HepG2 (cell line): ENCODE measurements around the gene REC114. TPM values are rescaled to one million over a fixed set of nuclear protein-coding genes. Genes with fewer than 3 reads are reported as not detected.

Experiments used
- ATAC-seq: fragments of 200-7000 bp; cut with Tn5 transposase; 3 replicates; pipeline ENCODE4 v1.9.1; 2020; ENCODE audit warnings: mild to moderate bottlenecking, moderate library complexity
- BruUV-seq: library from RNA; stranded (reverse); fragments of 400-500 nt; replicated peaks from 2 replicates; lab custom pipeline; 2021; lab: Mats Ljungman, UMichigan
- CTCF ChIA-PET: fragments of 300-600 bp; formaldehyde crosslinking; extraction: SDS; loops from one replicate; lab custom pipeline; 2021; ENCODE audit warnings: low total read pairs, inconsistent platforms, low intra/inter-chr PET ratio; lab: Yijun Ruan, JAX
- POLR2A ChIA-PET: fragments of 350-600 bp; sonication (Branson Sonifier 250); formaldehyde crosslinking; loops from one replicate; lab custom pipeline; 2020; ENCODE audit warnings: antibody characterized with exemption, inconsistent platforms; lab: Yijun Ruan, JAX
- DNase-seq: peaks from one replicate; pipeline ENCODE4 v3.0.0-alpha.2; 2015; ENCODE audit warnings: low spot score
- FAIRE-seq: peaks from 3 replicates; lab custom pipeline; 2011; peaks lifted over from hg19 to GRCh38; lab: Jason Lieb, UNC
- H2AFZ ChIP-seq: one replicate; pipeline ENCODE4 v1.6.1; 2011; ENCODE audit warnings: low read length, inconsistent platforms
- H3K27ac ChIP-seq: fragments of 300-600 bp; 3 replicates; pipeline ENCODE4 v1.8.0; 2011; ENCODE audit warnings: mixed run types, mild to moderate bottlenecking, mixed read lengths, low read length, inconsistent platforms; ENCODE audit not compliant: insufficient read depth; ENCODE audit errors: extremely low read length
- H3K27me3 ChIP-seq, 2 experiments: fragments of 200-600 bp in 1 of 2; 2 replicates in 1 of 2; 3 replicates in 1 of 2; pipeline versions ENCODE4 v1.6.0 to v1.8.0; 2011; ENCODE audit warnings: low read length in 2 of 2, mild to moderate bottlenecking in 2 of 2, moderate library complexity in 2 of 2, inconsistent platforms in 1 of 2; ENCODE audit not compliant: insufficient read depth in 2 of 2, control insufficient read depth in 1 of 2
- H3K36me3 ChIP-seq, 2 experiments: fragments of 200-600 bp in 1 of 2; replicated peaks in 1 of 2; 2 replicates in 1 of 2; 3 replicates in 1 of 2; pipeline versions ENCODE4 v1.5.1 to v1.8.0; 2011; ENCODE audit warnings: low read length in 2 of 2, inconsistent platforms in 1 of 2; ENCODE audit not compliant: insufficient read depth in 2 of 2, control insufficient read depth in 1 of 2
- H3K4me1 ChIP-seq: 2 replicates; pipeline ENCODE4 v1.5.1; 2012; ENCODE audit warnings: low read length, inconsistent platforms; ENCODE audit not compliant: insufficient read depth
- H3K4me2 ChIP-seq: 2 replicates; pipeline ENCODE4 v1.6.0; 2011; ENCODE audit warnings: low read depth, low read length, inconsistent platforms
- H3K4me3 ChIP-seq, 3 experiments: fragments of 200-600 bp in 1 of 3; sonication (generic), shearing (Covaris generic) in 1 of 3; replicated peaks in 1 of 3; 2 replicates each; pipeline ENCODE4 v1.5.1; 2011 to 2016; ENCODE audit warnings: low read length in 3 of 3, inconsistent platforms in 2 of 3, low read depth in 2 of 3, mild to moderate bottlenecking in 2 of 3, control low read depth in 1 of 3, mixed read lengths in 1 of 3; ENCODE audit not compliant: insufficient read depth in 1 of 3
- H3K79me2 ChIP-seq: one replicate; pipeline ENCODE4 v1.6.1; 2011; ENCODE audit warnings: low read length, inconsistent platforms; ENCODE audit not compliant: insufficient read depth
- H3K9ac ChIP-seq: 2 replicates; pipeline ENCODE4 v1.6.0; 2011; ENCODE audit warnings: mild to moderate bottlenecking, low read depth, low read length, inconsistent platforms; ENCODE audit not compliant: insufficient read depth
- H3K9me3 ChIP-seq: 2 replicates; pipeline ENCODE4 v1.5.1; 2012; ENCODE audit warnings: mild to moderate bottlenecking, low read length
- H4K20me1 ChIP-seq: 2 replicates; pipeline ENCODE4 v1.6.0; 2011; ENCODE audit warnings: inconsistent platforms, mild to moderate bottlenecking, low read length, moderate library complexity; ENCODE audit not compliant: insufficient read depth
- CBX1 ChIP-seq: IDR thresholded peaks from one replicate; pipeline ENCODE4 v1.6.1; 2016; ENCODE audit warnings: antibody characterized with exemption, low read depth
- DMAP1 ChIP-seq: IDR thresholded peaks from 2 replicates; pipeline ENCODE4 v1.6.1; 2016
- GLI4 ChIP-seq: sonication (generic); formaldehyde crosslinking; IDR thresholded peaks from 2 replicates; pipeline ENCODE4 v1.5.1; 2020; ENCODE audit warnings: missing genetic modification reagents, mild to moderate bottlenecking, moderate library complexity, borderline replicate concordance
- PATZ1 ChIP-seq: sonication (generic); formaldehyde crosslinking; IDR thresholded peaks from 2 replicates; pipeline ENCODE4 v1.4.0; 2020; ENCODE audit warnings: missing genetic modification reagents
- POLR2AphosphoS2 ChIP-seq: IDR thresholded peaks from 2 replicates; pipeline ENCODE4 v1.6.1; 2011; ENCODE audit warnings: low read depth, low read length, improper control_type of control experiment
- SP1 ChIP-seq, 2 experiments: fragments of 450-650 bp in 1 of 2; sonication (generic) in 1 of 2; formaldehyde crosslinking in 1 of 2; IDR thresholded peaks; 2 replicates each; pipeline versions ENCODE4 v1.4.0 to v1.6.1; 2016 to 2020; ENCODE audit warnings: missing genetic modification reagents in 1 of 2
- ZBTB33 ChIP-seq: sonication (generic); formaldehyde crosslinking; IDR thresholded peaks from 2 replicates; pipeline ENCODE4 v1.4.0; 2020; ENCODE audit warnings: missing genetic modification reagents
- ZNF430 ChIP-seq: sonication (generic); formaldehyde crosslinking; IDR thresholded peaks from 2 replicates; pipeline ENCODE4 v1.9.0; 2021; ENCODE audit warnings: mild to moderate bottlenecking, missing genetic modification reagents
- ZNF772 ChIP-seq: sonication (generic); formaldehyde crosslinking; IDR thresholded peaks from 2 replicates; pipeline ENCODE4 v1.5.0; 2020; ENCODE audit warnings: mild to moderate bottlenecking, missing genetic modification reagents
- ZSCAN31 ChIP-seq: sonication (generic); formaldehyde crosslinking; IDR thresholded peaks from 2 replicates; pipeline ENCODE4 v1.5.0; 2020; ENCODE audit warnings: low read depth, mild to moderate bottlenecking, missing genetic modification reagents
- WGBS: methylation state at CpG from one replicate; pipeline ENCODE4 v1.1.6; 2017; ENCODE audit warnings: low lambda C conversion rate; 5-methylcytosine and 5-hydroxymethylcytosine counted together
- in situ Hi-C: cut with HindIII; loops from 2 replicates; pipeline ENCODE4 v1.10.0; 2017; ENCODE audit warnings: low pct_unique_long_range_greater_than_20kb; ENCODE audit not compliant: extremely low pct_ligation_motif_present
- intact Hi-C: fragments of 100-400 bp; cut with micrococcal nuclease; formaldehyde crosslinking; loops from one replicate; pipeline ENCODE4 v1.10.0; 2022; ENCODE audit not compliant: unreplicated experiment
- polyA plus RNA-seq, 8 experiments: library from polyadenylated mRNA; depleted of rRNA in 3 of 8; stranded (reverse) in 7 of 8; unstranded in 1 of 8; fragments of >200 nt; fragmentation: Illumina TruSeq in 4 of 8; extraction: Trizol in 4 of 8; gene quantifications; 2 replicates each; pipeline versions ENCODE4 v1.2.1 to v1.2.3, GENCODE V29; 2011 to 2016; ENCODE audit warnings: low read depth in 4 of 8, missing spikeins in 1 of 8, mixed read lengths in 1 of 8; ENCODE audit not compliant: insufficient read depth in 1 of 8
- total RNA-seq, 5 experiments: library from RNA; depleted of rRNA; stranded (reverse); fragments of >200 nt; fragmentation: Illumina TruSeq; extraction: Trizol; gene quantifications; 2 replicates each; pipeline ENCODE4 v1.2.3, GENCODE V29; 2016; ENCODE audit warnings: low read depth in 1 of 5
- TF ChIP-seq, protein P1 (sequence below): sonication (generic); formaldehyde crosslinking; conservative IDR thresholded peaks from 2 replicates; pipeline ENCODE4 v1.4.0; 2020; ENCODE audit warnings: missing genetic modification reagents
- TF ChIP-seq, protein P2 (sequence below): fragments of 450-650 bp; IDR thresholded peaks from 2 replicates; pipeline ENCODE4 v1.6.1; 2017

The REC114 gene
- total and polyA plus RNA-seq, 2 of the 13 experiments (the other 11 are each of a cell fraction or from before 2014, with no cell fraction given), result not detected

GRCh38 chr15:73440571-73440970, 2.4 kb upstream of the REC114 start:
- intact Hi-C loops (no loop called here), in situ Hi-C loops (no loop called here)
- Histone ChIP-seq H3K4me3 (no peak overlapping the region), H3K27me3 (peaks cover 0 to 10% of the 10 kb centered on the region in 2 experiments; a peak in 2 of 5 replicates), H3K36me3 (no peaks in the 10 kb centered on the region), H3K4me1 (no peaks in the 10 kb centered on the region), H3K79me2 (no peaks in the 10 kb centered on the region), H3K27ac (no peak overlapping the region), H2AFZ (no peak overlapping the region), H3K4me2 (no peak overlapping the region), H4K20me1 (no peaks in the 10 kb centered on the region), H3K9me3 (no peaks in the 10 kb centered on the region), H3K9ac (no peak overlapping the region)
- WGBS, result 83% methylated on average over 1 of the region's 3 CpGs
- CTCF ChIA-PET, result no interaction called here
- POLR2A ChIA-PET, result no interaction called here
- FAIRE-seq (no peak), DNase-seq (no peak), ATAC-seq (no peak)
- TF ChIP-seq, protein P1, sequence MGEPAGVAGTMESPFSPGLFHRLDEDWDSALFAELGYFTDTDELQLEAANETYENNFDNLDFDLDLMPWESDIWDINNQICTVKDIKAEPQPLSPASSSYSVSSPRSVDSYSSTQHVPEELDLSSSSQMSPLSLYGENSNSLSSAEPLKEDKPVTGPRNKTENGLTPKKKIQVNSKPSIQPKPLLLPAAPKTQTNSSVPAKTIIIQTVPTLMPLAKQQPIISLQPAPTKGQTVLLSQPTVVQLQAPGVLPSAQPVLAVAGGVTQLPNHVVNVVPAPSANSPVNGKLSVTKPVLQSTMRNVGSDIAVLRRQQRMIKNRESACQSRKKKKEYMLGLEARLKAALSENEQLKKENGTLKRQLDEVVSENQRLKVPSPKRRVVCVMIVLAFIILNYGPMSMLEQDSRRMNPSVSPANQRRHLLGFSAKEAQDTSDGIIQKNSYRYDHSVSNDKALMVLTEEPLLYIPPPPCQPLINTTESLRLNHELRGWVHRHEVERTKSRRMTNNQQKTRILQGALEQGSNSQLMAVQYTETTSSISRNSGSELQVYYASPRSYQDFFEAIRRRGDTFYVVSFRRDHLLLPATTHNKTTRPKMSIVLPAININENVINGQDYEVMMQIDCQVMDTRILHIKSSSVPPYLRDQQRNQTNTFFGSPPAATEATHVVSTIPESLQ, result no peak
- TF ChIP-seq POLR2AphosphoS2, result no peak
- BruUV-seq, result no TSS peak

GRCh38 chr15:73442421-73442820, 543 bp upstream of the REC114 start:
- Histone ChIP-seq H4K20me1 (no peaks in the 10 kb centered on the region), H3K4me3 (no peak overlapping the region), H3K36me3 (no peaks in the 10 kb centered on the region), H3K27me3 (peaks cover 0 to 10% of the 10 kb centered on the region in 2 experiments; a peak in 2 of 5 replicates), H3K4me2 (no peak overlapping the region), H3K4me1 (no peaks in the 10 kb centered on the region), H2AFZ (no peak overlapping the region), H3K9me3 (no peaks in the 10 kb centered on the region), H3K9ac (no peak overlapping the region), H3K27ac (no peak overlapping the region), H3K79me2 (no peaks in the 10 kb centered on the region)
- BruUV-seq, result no TSS peak
- ChIA-PET POLR2A (no interaction called here), CTCF (no interaction called here)
- no peak for ATAC-seq
- intact Hi-C loops, result no loop called here
- FAIRE-seq, result no peak
- WGBS, result 61% methylated on average over 11 of the region's 11 CpGs
- in situ Hi-C loops, result no loop called here
- DNase-seq, result no peak
- TF ChIP-seq CBX1 (no peak), SP1 (IDR thresholded peaks at IDR 0.05) (no peak), SP1 (CRISPR knock-in tag; IDR thresholded peaks at IDR 0.05) (no peak), ZNF430 (no peak), GLI4 (CRISPR knock-in tag) (no peak), ZNF772 (no peak), PATZ1 (CRISPR knock-in tag) (no peak), DMAP1 (no peak), ZSCAN31 (CRISPR knock-in tag) (no peak), ZBTB33 (CRISPR knock-in tag) (no peak)
- TF ChIP-seq, protein P2, sequence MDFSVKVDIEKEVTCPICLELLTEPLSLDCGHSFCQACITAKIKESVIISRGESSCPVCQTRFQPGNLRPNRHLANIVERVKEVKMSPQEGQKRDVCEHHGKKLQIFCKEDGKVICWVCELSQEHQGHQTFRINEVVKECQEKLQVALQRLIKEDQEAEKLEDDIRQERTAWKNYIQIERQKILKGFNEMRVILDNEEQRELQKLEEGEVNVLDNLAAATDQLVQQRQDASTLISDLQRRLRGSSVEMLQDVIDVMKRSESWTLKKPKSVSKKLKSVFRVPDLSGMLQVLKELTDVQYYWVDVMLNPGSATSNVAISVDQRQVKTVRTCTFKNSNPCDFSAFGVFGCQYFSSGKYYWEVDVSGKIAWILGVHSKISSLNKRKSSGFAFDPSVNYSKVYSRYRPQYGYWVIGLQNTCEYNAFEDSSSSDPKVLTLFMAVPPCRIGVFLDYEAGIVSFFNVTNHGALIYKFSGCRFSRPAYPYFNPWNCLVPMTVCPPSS, result no peak
